NK-92 (cell line): Measurements from ENCODE around the gene HOXB1.

ENCODE experiments used
- DNase-seq: peaks from one replicate; lab custom pipeline; 2025; ENCODE audit not compliant: unreplicated experiment; lab: John Stamatoyannopoulos, UW

The HOXB1 gene

GRCh38 chr17:48530887-48531272, at the start of gene HOXB1:
TSS of gene HOXB1 (minus strand) at chr17:48531011. CDS start at chr17:48530904, 107 bp downstream.
- DNase-seq = no peak

GRCh38 chr17:48579760-48580554, 49.1 kb upstream of the HOXB1 start:
- no peak for DNase-seq

DNA sequence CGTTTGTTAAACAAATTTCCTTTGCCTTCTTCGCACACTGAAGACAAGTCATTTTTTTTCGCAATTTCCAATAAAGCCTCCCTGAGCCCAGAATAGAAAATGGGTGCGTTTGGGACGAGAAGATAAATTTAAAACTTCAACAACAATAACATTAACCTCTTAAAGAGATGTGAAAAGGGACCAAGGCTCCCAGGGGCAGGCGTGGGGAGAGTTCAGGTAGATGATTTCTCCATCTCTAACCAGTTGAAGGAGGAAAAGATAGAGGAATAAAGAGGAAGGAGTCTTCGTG, 48.6 kb upstream of the HOXB1 start:
- DNase-seq = no peak

DNA sequence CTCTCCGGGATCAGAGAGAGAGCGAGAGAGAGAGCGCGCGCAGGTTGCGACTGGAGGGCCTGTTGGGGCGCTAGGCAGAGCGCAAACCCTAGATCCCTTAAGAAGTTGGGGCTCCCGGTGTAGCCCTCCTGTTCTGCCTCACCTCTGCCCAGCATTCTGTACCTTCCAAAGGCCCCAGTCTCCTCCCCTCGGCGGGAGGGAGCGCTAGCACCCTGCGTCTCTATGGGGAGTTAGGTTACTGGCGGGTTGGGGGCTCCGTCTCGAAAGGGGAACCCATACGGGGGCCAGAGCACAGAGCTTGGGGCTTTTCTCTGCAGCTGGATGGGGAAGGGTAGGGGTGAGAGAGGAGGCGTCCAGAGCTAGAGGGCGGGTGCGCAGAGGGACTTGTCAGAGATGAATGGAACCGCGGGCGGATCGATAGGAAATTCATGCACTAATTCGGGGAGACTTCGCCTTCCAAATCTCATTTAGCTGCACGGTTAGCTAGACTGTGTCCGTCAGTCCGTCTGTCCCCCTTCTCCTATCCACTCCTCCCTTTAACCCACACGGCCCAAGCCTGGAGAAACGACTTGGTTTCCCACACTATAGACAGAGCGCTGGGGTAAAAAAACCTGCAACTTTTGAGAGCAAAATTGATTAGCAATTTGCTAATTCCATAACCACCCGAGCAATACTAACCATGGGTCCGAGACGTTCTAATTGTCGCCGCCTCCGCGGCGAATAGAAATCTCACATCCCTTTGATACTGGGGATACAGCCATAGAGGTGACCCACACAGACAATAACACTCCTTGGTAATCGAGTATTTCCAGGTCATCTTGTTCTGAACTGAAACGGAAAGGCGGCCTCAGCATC, 48.0 kb upstream of the HOXB1 start:
- DNase-seq = no peak

GRCh38 chr17:48577946-48578615, 47.3 kb upstream of the HOXB1 start, which contains the start of gene HOXB4:
TSS of gene HOXB4 (minus strand) at chr17:48578350. CDS start at chr17:48578319, 31 bp downstream.
- DNase-seq = no peak

GRCh38 chr17:48577330-48577945, 46.6 kb upstream of the HOXB1 start:
- DNase-seq = no peak

- DNase-seq = no peak
Observed at GRCh38 chr17:48576479-48577309, 45.9 kb upstream of the HOXB1 start.

GRCh38 chr17:48575673-48576478, 45.1 kb upstream of the HOXB1 start:
- DNase-seq = no peak

- DNase-seq = no peak
Observed at GRCh38 chr17:48575066-48575582, 44.3 kb upstream of the HOXB1 start.

DNA sequence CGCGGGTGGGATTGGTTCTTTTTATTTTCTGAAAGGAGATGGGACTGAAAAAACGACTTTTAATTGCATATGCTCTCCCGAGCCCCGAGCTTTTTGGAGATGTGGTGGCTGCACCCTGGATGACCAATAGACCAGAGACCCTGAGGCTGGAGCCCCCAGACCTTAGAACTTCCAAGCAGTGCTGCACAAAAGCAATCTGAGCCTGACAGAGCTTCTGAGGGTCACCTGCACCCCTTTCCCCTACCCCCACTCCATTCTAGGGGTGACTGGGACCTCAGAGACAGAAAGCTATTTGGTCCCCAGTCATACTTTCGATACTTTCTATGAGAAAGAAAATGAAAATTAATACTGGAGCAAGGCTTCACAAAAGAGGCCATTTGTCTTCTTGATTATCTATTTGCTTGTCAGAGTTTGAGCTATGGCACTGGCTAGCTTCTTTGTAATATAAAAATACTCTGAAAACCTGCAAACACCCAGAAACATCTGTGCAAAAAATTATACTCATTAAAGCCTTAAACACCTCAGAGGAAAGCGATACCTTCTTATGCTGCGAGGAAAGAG, 43.8 kb upstream of the HOXB1 start:
- DNase-seq = no peak

- no peak for DNase-seq
Observed at GRCh38 chr17:48571826-48572417, 41.1 kb upstream of the HOXB1 start.

- DNase-seq = no peak
Observed at GRCh38 chr17:48571024-48571818, 40.4 kb upstream of the HOXB1 start.

DNA sequence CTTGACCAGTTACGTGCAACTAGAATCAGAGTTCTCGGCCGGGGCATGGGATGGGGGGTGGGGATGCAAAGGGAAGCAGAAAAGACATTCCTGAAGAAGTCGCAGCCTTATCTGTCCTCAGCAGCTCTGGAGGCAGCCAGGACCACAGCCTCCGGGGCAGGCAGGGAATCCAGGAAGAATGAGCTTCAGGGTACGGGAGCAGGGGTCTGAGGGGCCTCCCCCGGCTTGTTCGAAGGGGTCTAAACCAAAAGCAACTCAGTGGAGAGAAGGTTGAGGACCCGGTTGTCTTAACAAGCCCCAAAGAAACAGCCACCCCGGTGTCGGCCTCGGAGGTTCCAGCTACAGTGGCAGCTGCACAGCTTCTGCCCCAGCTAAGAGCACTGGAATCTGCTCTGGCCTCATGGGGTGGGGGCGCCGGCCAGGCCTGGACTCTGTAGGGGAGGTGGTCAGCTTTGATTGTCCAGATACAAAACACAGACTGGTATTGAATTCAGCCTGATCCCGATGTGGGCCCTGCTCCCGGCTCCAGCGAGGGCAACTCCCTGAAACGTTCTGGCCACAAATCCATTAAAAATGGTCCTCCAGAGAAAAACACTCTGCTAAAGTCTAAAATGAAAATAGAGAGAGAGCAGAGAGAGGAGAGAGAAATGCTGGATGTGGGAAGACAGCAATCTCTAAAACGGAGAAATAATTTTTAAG, 39.7 kb upstream of the HOXB1 start:
- DNase-seq = no peak

GRCh38 chr17:48569674-48570324, 39.0 kb upstream of the HOXB1 start:
- no peak for DNase-seq

DNA sequence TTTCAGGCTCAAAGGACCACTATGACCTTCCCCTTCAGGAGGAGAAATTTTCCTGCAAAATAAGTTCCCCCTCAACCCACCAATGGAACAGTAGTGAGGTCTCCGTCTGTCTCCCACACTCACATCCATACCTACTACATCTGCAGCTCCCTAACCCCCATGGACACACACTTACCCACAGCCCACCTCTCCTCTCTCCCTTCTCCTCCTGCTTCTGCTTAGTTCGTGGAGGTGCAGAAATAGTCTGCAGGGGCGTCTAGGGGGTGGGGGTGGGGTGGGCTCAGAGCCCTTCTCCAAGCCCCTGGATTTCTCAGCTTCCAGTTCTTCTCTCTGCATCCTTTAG, 38.4 kb upstream of the HOXB1 start:
- DNase-seq = no peak

DNA sequence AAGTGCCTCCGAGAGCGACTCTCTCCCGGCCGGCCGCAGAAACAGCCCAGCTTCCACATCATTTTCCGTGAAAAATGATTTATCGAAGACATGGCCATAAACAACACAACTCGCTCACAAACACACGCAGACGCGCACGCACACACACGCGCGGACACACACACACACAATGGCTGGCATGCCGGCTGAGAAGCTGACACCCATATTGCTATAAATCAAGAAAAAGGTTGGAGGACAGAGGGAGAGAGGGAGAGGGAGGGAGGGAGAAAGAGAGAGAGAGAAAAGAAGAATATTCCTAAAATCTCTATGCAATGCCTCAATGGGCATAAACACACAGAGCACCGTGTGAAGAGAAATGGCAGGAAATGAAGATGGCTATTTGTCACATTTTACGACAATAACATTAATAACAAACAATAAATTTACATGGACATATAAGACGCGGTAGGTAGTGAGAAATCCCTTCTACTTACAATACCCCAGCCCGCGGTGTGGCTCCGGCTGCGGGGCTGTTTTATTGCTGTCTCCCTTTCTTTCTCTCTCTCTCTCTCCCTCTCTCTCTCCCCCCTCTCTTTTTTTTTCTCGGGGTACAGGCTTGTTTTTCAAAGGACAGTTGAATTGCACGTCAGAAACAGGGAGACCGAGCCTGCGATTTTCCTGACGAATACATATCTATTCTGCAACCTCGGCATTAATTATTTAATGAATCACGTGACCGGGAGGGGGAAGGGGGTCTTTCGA, 37.9 kb upstream of the HOXB1 start:
- no peak for DNase-seq
